GDM1 (cell line): Measurements from ENCODE around the gene FUT8.
A peak's percentile ranks its signal among the peaks of the same experiment; 100 is the strongest.
"Not testable (repeated sequence)": the region's sequence is repeated elsewhere in the genome, so short reads cannot be mapped to it uniquely, and the experiment has no call there.

Source experiments
- DNase-seq: peaks from one replicate; lab custom pipeline; 2025; lab: John Stamatoyannopoulos, UW

Gene FUT8

DNA sequence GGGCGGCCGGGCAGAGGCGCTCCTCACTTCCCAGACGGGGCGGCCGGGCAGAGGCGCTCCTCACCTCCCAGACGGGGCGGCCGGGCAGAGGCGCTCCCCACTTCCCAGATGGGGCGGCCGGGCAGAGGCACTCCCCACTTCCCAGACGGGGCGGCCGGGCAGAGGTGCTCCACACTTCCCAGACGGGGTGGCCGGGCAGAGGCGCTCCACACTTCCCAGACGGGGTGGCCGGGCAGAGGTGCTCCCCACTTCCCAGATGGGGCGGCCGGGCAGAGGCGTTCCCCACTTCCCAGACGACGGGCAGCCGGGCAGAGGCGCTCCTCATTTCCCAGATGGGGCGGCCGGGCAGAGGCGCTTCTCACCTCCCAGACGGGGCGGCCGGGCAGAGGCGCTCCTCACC lies 304.3 kb downstream of the FUT8 start:
- not testable (repeated sequence) for DNase-seq

- DNase-seq: not testable (repeated sequence)
Observed at GRCh38 chr14:65717384-65717915, 304.9 kb downstream of the FUT8 start.

DNA sequence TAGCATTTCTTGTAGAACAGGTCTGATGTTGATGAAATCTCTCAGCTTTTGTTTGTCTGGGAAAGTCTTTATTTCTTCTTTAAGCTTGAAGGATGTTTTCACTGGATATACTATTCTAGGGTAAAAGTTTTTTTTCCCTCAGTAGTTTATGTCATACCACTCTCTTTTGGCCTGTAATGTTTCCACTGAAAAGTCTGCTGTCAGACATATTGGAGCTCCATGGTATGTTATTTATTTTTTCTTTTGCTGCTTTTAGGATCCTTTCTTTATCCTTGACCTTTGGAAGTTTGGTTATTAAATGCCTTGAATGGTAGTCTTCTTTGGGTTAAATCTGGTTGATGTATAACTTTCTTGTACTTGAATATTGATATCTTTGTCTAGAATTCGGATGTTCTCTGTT lies 306.1 kb downstream of the FUT8 start:
- DNase-seq: no peak

- no peak for DNase-seq
Observed at GRCh38 chr14:65720171-65720570, 307.6 kb downstream of the FUT8 start.

GRCh38 chr14:65720743-65721142 lies 308.2 kb downstream of the FUT8 start:
- no peak for DNase-seq

DNA sequence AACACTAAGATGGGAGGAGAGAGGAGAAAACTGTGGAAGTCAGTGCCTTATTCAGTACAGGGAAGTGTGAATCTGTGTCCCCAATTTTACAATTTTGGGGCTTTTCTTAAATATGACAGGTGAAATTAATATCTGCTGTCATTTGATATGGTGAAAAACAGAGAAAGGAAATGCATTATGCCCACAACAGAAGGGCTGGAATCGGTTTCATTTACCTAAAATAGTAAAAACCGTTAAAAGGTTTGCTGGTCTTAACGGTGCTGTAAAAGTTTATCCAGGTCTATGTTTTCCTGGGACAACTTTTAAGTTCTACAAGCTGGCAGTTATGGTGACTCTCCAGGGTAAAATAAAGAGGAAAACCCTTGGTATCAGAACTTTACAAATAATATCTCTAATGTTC lies 310.8 kb downstream of the FUT8 start:
- DNase-seq: no peak

DNA sequence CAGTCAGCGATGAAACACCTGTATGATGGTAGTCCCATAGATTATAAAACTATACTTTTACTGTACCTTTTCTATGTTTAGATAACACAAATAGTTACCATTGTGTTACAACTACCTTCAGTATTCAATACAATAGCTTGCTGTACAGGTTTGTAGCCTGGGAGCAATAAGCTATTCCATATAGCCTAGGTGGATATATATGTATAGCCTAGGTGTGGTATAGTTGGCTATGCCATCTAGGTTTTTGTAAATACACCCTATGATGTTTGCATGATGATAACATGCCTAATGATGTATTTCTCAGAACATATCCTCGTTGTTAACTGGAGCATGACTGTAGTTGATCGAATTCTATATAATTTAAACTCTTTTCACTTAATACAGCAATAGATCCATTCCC lies 316.1 kb downstream of the FUT8 start:
- no peak for DNase-seq

DNA sequence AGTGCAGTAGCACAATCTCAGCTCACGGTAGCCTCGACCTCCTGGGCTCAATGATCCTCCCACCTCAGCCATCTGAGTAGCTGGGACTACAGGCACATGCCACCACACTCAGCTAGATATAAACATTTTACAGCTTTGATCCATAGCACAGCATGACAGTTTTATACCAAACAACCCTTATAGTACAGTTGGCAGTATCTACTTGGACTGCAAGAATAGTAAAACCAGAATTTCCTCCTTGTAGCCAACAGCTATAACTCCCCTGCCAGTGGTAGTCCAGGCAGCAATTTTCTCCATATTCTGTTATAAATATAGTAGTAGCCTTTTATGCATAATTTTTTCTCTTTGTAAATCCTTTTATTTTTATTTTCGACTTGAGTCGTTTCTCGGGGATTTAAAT lies 317.0 kb downstream of the FUT8 start:
- no peak for DNase-seq

- no peak for DNase-seq
Observed at GRCh38 chr14:65731933-65732506, 319.5 kb downstream of the FUT8 start.

GRCh38 chr14:65738339-65738738 lies 325.8 kb downstream of the FUT8 start:
- DNase-seq: no peak

- no peak for DNase-seq
Observed at GRCh38 chr14:65745396-65746190, 333.1 kb downstream of the FUT8 start.

GRCh38 chr14:65748796-65749195 lies 336.3 kb downstream of the FUT8 start:
- no peak for DNase-seq

DNA sequence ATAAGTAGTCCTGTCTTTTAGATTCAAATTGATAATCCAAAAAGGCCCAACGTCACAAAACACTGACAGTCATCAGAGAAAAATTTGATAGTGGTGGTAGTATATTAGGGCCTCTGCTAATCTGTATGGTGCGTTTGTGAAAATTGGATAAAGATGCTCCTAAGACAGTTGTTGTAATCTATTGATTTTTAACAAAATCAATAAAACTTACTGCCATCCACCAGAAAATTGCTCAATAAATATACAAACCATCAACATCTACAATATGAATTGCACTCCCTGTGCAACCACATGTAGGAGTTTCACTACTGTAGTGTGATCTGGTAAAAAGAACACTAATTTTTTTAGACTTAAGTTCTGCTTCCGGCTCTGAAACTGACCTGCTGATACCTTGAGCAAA lies 336.8 kb downstream of the FUT8 start:
- DNase-seq: no peak

- no peak for DNase-seq
Observed at GRCh38 chr14:65750906-65751305, 338.4 kb downstream of the FUT8 start.

DNA sequence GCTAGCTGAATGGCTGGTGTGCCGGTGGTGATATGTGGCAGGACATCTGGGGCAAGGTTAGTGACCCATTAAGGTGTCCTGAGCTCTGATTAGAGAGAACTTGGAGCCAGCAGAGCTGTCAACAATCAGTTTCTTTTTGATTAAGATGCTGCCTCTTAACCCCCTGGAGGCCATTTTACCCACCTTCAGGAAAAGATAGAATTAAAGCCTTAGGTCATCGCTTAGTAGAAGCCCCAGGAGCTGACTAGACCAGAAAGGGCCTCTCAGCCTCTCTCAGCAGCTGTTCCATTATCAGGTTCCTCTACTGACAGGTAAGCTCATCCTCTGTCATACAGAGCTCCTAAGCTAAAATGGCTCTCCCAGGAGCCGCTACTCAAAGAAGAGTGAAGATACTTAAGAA lies 339.0 kb downstream of the FUT8 start:
- DNase-seq: no peak

DNA sequence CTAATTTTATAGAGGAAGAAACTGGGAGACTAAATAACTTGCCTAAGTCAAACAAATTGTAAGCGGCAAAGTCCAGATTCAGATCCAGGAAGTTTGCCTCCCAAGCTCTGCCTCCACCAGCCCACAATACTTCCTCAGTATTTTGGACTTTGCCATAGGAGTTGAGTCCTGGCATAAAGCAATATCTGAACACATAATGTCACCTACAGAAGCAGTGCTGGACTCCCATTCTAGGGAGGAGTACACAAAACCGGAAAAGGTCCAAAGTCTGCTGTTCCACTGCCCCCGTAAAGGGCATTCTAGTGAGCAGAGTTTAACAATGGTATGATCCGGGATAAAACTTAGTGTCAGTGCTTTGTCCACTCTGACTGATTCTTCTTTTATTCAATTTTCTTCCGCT lies 340.5 kb downstream of the FUT8 start:
- no peak for DNase-seq

- DNase-seq: no peak
Observed at GRCh38 chr14:65755331-65755730, 342.8 kb downstream of the FUT8 start.

- no peak for DNase-seq
Observed at GRCh38 chr14:65756880-65757279, 344.4 kb downstream of the FUT8 start.

DNA sequence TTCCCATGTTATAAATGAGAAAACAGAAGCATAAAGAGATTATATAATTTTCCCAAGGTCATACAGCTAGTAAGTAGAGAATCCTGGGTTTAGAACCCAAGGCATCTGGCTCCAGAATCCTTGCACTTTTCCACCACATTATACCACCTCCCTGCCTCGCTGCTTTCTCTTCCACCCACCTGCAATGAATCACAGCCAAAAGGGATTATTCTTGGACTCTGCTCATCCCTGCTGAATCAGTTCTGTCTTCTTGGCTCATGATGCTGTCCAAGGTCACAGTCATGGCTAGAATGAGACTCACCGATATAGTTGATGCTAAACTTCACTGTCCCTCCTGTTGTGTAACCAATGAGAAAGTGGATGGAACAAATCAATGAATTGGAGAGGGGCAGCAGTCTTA lies 356.6 kb downstream of the FUT8 start:
- DNase-seq: no peak

DNA sequence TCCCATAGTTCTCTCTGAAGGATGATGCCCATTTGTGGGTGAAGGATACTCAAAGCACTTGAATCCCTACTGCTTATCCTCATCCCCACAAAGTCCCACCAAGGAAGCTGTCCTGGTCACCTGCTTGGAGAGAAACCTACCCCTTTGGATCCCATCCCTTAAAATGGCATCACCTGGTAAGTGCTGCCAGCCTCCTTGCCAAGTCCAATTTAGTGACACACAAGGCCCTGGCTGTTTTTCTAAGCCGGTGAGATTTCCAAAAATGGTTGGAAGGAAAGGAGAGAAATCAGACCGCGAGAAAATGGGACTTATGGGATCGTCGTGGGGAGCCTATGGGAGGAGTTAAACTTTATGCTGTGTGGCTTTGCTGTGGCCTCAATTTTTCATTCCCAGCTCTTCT lies 358.2 kb downstream of the FUT8 start:
- no peak for DNase-seq

DNA sequence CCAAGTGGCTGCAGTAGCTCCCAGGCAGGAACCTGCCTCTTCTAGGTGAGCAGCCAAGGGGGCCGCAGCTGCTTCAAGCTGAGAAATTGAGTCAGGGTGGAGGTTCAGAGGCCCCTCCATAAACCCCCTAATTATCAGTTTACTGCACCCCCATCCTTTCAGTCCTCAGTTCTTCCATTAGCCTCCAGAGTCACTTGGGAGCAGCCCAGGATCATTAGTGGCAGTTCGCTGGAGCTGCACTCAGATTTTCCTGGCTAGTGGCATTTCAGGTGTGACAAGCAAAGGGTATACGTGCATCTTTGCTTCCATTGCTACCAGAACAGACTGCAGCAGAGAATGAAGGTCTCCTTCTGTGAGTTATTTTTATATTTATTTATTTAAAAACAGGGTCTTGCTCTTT lies 358.7 kb downstream of the FUT8 start:
- no peak for DNase-seq

- DNase-seq: no peak
Observed at GRCh38 chr14:65772466-65772865, 359.9 kb downstream of the FUT8 start.

- peak; percentile 8 for DNase-seq
Observed at GRCh38 chr14:65772921-65773574, 360.5 kb downstream of the FUT8 start.
